RCC 7860 (cell line): ENCODE results near the gene CPNE1.

Experiments
- DNase-seq: peaks from one replicate; pipeline ENCODE4 v3.0.0-alpha.2; 2015; ENCODE audit warnings: low spot score
- FAIRE-seq: peaks from 2 replicates; lab custom pipeline; 2012; peaks lifted over from hg19 to GRCh38; lab: Jason Lieb, UNC

CPNE1 gene

DNA sequence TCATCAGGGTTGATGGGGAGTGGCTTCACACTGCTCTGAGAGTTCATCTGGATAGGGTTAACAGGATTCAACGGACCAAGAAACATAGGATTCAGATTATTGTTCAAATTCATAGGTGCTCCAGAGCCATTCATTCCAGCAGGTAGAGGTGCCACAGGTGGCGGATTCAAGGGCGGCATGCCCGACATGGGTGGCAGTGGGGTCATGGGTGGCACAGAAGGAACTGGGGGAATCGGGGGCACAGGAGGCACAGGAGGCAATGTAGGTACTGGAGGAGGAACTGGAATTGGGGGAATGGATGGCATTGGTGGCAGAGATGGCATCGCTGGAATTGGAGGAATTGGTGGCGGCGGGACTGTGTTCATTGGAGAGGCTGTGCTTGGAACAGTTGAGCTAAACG, 10.3 kb downstream of the CPNE1 start:
- no peak for FAIRE-seq
- no peak for DNase-seq

DNA sequence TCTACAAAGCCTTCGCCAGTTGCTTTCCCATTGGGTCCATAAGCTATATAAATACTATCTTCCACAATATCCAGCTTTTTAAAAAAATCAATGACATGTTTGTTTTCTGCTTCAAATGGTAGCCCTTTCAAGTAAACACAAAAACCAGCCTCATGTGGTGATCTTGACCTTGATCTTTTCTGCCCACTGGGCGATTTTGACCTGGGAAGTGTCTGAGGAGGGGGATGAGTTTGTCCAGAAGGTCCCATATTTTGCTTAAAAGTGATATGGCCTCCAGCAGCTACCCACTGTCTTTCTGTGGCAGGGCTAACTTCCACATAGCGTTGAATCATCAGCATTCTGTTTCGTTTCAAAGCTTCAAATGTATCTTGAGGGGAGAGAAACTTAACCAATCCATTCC, 10.8 kb downstream of the CPNE1 start:
- FAIRE-seq (no peak), DNase-seq (no peak)

DNA sequence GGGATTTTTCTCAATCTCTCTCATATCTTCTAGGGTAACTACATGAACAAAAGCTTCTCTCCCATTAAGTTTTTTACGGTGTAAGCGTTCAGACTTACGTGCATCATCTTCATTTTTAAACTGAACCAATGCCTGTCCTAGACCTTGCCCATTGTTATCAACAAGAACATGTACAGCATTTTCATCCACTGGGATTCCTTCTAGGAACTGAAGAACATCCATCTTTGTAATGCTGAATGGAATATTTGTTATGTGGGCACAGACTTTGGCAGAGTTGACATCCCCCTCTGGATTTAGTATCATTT, 11.3 kb downstream of the CPNE1 start:
- DNase-seq (no peak), FAIRE-seq (no peak)

GRCh38 chr20:35652641-35653429, 11.9 kb downstream of the CPNE1 start:
- DNase-seq (no peak), FAIRE-seq (no peak)

- FAIRE-seq (no peak), DNase-seq (no peak)
These were observed 12.7 kb downstream of the CPNE1 start for GRCh38 chr20:35651958-35652357.

GRCh38 chr20:35650632-35651031, 14.1 kb downstream of the CPNE1 start:
- DNase-seq: no peak
- no peak for FAIRE-seq

DNA sequence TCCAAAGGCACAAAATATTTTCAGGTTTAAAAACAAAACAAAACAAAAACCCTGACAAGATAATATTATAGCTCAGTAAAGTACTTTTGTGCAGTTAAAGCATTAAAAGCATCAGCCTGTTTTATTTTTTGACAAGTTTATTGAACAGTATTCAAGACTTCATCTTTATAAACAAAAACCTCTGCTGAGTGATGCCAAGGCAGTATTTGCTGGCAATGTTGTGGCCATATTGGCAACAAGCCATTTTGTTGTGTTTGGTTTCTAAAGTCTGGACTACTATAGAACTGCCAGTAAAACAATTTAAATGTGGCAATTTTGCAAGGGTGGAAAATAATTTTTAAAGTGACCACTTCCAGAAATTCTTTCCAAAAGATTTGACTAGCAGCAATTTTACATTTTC, 15.9 kb downstream of the CPNE1 start:
- no peak for FAIRE-seq
- DNase-seq: no peak

DNA sequence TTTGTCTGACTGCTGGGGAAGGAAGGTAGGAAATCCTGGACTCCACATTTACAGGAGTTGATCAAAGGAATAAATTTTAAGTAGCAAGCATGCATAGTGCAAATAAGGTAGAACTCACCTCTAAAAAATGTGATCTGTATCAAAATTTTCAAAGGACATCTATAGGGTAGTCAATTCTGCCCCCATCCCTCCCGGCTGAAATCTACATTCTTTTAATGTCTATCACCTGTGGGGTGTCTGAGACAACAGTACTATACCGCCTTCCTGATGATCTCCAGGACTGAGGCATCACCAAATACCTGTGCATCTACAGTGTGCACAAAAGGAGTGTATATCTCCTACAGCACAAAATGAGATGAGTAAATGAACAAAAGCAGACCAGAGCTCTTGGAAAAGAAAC, 19.9 kb downstream of the CPNE1 start:
- DNase-seq: no peak
- FAIRE-seq: no peak

- FAIRE-seq (no peak), DNase-seq (no peak)
These were observed 21.7 kb downstream of the CPNE1 start for GRCh38 chr20:35643045-35643444.

DNA sequence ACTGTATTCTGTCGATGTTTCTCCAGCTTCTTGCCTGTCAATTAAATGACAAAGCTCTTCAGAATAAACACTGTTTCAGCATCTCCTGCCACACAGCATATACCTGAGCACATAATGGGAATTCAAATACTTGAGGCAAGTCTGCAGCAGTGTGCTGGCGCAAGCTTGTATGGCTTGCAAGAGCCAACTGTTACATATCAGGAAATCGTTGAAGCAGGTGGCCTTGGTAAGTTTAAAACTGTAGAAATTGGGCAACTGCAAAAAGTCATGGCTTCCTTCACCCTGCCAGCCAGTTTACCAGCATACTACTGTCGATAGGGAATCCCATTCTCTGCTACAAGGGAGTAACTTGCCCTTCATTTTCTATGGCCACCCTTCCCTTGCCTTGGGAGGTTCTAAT, 23.0 kb downstream of the CPNE1 start:
- FAIRE-seq: no peak
- no peak for DNase-seq

DNA sequence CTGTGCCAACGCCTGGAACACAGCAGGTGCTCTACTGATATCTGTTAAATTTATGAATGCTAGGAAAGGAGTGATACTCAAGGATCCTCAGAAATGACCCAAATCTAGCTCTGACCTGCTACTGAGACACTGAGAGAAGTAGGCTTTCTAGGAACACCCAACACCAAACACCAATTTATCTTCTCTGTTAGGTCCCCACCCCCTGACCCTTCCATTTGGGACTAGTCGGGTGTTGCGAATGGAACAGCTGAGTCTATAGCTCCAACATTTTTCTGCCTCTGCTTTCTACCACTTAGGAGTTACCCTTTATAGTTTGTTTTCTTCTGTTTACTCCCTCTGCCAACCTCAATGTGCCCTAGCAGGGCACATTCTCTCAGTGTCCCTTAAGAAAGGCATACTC, 24.0 kb downstream of the CPNE1 start:
- DNase-seq (no peak), FAIRE-seq (no peak)

DNA sequence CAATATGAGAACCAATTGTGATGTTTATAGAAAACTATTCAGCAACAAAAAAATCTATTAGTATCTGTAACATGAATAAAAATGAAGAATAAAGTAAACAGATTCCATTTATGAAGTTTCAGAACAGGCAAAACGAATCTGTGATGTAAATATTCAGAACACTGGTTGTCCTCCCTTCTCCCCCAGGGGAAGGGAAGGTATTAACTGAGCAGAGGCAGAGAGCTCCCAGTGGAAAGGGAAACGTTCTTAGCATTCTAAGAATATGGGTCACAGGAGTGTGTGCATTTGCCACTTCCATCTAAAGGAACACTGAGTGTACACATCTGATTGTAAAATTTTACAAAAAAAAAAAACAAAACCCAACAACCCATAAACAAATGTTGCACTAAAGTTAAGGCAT, 25.9 kb downstream of the CPNE1 start:
- no peak for FAIRE-seq
- no peak for DNase-seq

- FAIRE-seq: no peak
- no peak for DNase-seq
These were observed 27.4 kb downstream of the CPNE1 start for GRCh38 chr20:35637276-35637675.

GRCh38 chr20:35636095-35636494, 28.6 kb downstream of the CPNE1 start:
- FAIRE-seq (no peak), DNase-seq (no peak)

DNA sequence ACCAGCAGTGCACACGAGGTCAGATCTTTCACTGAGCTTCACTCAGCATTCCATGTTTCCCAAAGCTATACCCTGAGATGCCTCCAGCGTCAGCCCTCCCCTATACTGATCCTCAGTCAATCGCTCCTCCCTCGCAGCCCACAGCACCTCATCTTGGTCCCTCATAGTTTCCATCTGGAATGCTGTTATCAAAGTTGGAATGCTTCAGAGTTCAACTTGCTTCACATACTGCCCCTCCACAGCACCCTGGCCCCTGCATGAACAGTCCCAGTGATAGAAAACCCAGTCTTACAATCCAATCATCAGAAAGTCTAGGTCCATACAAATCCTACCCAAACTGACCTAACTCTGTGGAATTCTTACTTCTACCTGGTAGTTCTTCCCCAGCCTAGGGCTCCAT, 29.0 kb downstream of the CPNE1 start:
- FAIRE-seq: no peak
- DNase-seq: no peak

GRCh38 chr20:35632539-35633115, 32.1 kb downstream of the CPNE1 start:
- FAIRE-seq (no peak), DNase-seq (no peak)

- no peak for FAIRE-seq
- DNase-seq: no peak
These were observed 34.1 kb downstream of the CPNE1 start for GRCh38 chr20:35630636-35631035.

GRCh38 chr20:35629427-35630145, 35.1 kb downstream of the CPNE1 start:
- DNase-seq: no peak
- FAIRE-seq: no peak

GRCh38 chr20:35627121-35627520, 37.6 kb downstream of the CPNE1 start:
- DNase-seq (no peak), FAIRE-seq (no peak)

DNA sequence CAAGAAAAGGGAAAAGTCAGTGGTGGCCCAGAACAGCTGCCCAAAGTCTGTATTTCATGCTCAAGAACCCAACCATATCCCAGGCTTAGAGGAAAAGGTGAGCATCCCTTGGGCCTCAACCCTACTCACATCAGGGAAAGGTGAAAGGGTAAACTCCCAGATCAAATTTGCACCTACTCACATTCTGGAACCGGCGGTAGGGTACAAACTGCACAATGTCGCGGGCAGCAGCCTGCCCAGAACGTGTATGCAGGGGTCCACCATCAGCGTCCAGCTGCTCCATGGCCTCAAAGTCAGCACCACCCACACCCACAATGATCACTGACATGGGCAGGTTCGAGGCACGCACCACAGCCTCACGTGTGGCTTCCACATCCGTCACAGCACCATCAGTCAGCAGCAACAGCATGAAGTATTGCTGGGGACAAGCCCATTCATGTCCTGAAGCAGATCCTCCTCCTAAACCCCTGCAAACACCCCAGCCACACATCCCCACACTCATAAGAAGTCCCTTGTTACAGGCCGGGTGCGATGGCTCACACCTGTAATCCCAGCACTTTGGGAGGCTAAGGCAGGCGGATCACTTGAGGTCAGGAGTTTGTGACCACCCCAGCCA, 38.2 kb downstream of the CPNE1 start:
- FAIRE-seq (no peak), DNase-seq (no peak)

GRCh38 chr20:35625584-35626385, 38.9 kb downstream of the CPNE1 start:
- DNase-seq: no peak

More at GRCh38 chr20:35625584-35626385, 38.9 kb downstream of the CPNE1 start:
- no peak for FAIRE-seq
